Measurements from ENCODE around the gene MAP2K3. TPM values are rescaled to one million over a fixed set of nuclear protein-coding genes. Genes with fewer than 3 reads are reported as not detected.

The MAP2K3 gene
- total and polyA plus RNA-seq, 10 of the 15 experiments (the other 5 are each of a cell fraction or from before 2014, with no cell fraction given): 0.71 to 39.4 (median 18.6) TPM

GRCh38 chr17:21285164-21286065 lies 904 bp downstream of the MAP2K3 start:
- H3K79me2 ChIP-seq (ENCODE audit: control insufficient read depth, insufficient read depth, low read length): peaks cover 54% of the 10 kb centered on the region
- TF ChIP-seq LARP7 (IDR thresholded peaks at IDR 0.05): no peak
- no peak for TF ChIP-seq CBX5 (IDR thresholded peaks at IDR 0.05; ENCODE audit: low read depth)
- peak in 1 of 2 experiments; percentile 31; a peak in 1 of 4 replicates for TF ChIP-seq SRF (IDR thresholded peaks at IDR 0.05; ENCODE audit: low read depth in 2 of 2, low read length in 2 of 2)
- no peaks in the 10 kb centered on the region; a peak in 1 of 4 replicates for H3K36me3 ChIP-seq (ENCODE audit: control insufficient read depth in 2 of 2, insufficient read depth in 2 of 2, low read length in 1 of 2)
- no peak for ATAC-seq
- POLR2A ChIA-PET: interaction anchor here (0.7 kb wide), 1 partner anchor 9 kb away, joined by 3 read pairs; no protein-coding TSS in a partner anchor
- H3K27ac ChIP-seq (ENCODE audit: control insufficient read depth, insufficient read depth): peak overlapping the region; percentile 68
- DNase-seq (ENCODE audit: low read depth, low spot score): no peak
- H3K9ac ChIP-seq (ENCODE audit: control insufficient read depth, insufficient read depth, low read length): peak overlapping the region; percentile 69
- WGBS (ENCODE audit: insufficient coverage, insufficient replicate concordance, low lambda C conversion rate, missing lambda C conversion rate): under 1% methylated on average over 16 of the region's 16 CpGs
- H3K4me2 ChIP-seq (ENCODE audit: control insufficient read depth, insufficient read depth): peak overlapping the region; percentile 88
- 0 out of 4 replicates have a peak, but pooled peaks cover 0 to 3% of the 10 kb centered on the region in 2 experiments for H3K27me3 ChIP-seq (replicated peaks in 1 of 2; ENCODE audit: control insufficient read depth in 2 of 2, insufficient read depth in 2 of 2, low read length in 1 of 2)
- SMC1A ChIA-PET (ENCODE audit: uncharacterized antibody, unreplicated experiment): interaction anchor here (0.6 to 3.2 kb wide), 7 partner anchors 8 to 250 kb away, joined by 3 to 13 read pairs (median 4); no protein-coding TSS in a partner anchor
- FAIRE-seq: no peak
- intact Hi-C loops (cut with micrococcal nuclease; ENCODE audit: unreplicated experiment) (loop anchor here (5.0 kb wide), 3 partner anchors 73 to 243 kb away; partner anchors contain the start of genes DHRS7B, TMEM11 and USP22), in situ Hi-C loops (cut with MboI) (no loop called here)
- no peaks in the 10 kb centered on the region for H4K20me1 ChIP-seq (ENCODE audit: control insufficient read depth, insufficient read depth)
- peak overlapping the region; percentile 94 for H3K4me3 ChIP-seq
- peaks cover 31% of the 10 kb centered on the region for H3K4me1 ChIP-seq (ENCODE audit: control insufficient read depth, insufficient read depth, low read length)
- H3K9me3 ChIP-seq (replicated peaks; ENCODE audit: control insufficient read depth, insufficient read depth, low read length): no peaks in the 10 kb centered on the region
- peak overlapping the region; percentile 43 for H2AFZ ChIP-seq (ENCODE audit: control insufficient read depth, low read depth, low read length)
- CTCF ChIA-PET: interaction anchor here (0.9 to 5.7 kb wide), 9 partner anchors 9 to 228 kb away, joined by 3 to 38 read pairs (median 8); partner anchors contain the start of gene DHRS7B
- BruUV-seq (replicated peaks): no TSS peak
- RAD21 ChIA-PET (ENCODE audit: unreplicated experiment): interaction anchor here (0.5 to 3.7 kb wide), 6 partner anchors 10 to 230 kb away, joined by 3 to 15 read pairs (median 8); partner anchors contain the start of gene DHRS7B
